Activated CD4-positive, alpha-beta T cell treated with anti-CD3 and anti-CD28 coated beads for 4 hours (primary cell): Measurements from ENCODE around the gene FAH.

Source experiments
- DNase-seq, 2 donors: peaks; one replicate each; pipeline ENCODE4 v3.0.0-alpha.2; 2020

Gene FAH

DNA sequence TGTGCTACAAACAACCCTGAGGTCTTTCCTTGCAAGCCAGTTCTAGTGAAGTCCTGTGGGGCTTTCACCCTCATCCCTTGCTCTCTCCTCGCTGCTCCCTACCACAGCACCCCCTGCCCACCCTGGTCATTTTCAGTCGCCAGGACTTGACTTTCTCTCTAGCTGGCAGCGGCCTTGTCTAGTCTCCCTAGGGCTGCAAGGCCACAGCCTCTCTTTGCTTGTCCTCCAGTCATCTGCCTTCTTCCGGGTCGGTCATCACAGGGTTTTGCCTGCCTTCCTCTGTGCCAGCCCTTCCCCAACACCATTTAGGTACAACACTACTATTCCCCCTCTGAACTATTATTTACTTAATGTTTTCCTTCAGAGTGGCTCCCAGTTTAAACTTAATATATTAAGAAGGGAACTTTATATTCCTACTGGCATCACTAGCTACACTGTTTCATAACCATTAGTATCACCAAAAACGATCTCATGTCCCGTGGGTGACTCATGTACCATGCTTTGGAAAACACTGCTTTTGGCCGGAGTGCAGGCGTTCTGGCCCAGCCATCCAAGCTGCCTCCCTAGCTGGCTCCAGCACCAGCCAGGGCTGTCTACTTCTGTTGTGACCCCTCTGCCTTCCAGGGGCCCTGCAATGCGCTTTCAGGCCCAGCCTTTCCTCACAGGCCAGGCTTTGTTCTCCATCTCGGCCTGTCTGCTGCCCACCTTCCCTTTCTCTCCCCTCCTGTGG lies 21.4 kb downstream of the FAH start:
- no peak for DNase-seq

DNA sequence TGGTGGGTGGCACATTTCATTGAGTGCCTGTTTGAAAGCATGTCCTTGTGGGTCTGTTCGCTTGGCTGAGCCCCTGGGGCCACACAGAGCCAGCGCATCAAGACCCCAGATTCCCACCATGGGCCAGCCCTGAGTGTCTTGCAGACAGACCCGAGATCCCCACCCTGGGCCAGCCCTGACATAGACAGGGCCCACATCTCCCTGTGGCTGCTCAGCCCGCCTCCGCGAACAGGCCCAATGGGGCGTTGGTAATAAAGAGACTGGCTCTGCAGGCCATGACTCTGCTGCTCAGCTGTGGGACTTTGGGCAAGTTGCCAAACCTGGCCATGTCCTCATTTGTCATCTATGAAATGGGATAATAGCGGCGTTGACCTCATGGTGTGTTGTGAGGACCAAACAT lies 22.6 kb downstream of the FAH start:
- DNase-seq = no peak

DNA sequence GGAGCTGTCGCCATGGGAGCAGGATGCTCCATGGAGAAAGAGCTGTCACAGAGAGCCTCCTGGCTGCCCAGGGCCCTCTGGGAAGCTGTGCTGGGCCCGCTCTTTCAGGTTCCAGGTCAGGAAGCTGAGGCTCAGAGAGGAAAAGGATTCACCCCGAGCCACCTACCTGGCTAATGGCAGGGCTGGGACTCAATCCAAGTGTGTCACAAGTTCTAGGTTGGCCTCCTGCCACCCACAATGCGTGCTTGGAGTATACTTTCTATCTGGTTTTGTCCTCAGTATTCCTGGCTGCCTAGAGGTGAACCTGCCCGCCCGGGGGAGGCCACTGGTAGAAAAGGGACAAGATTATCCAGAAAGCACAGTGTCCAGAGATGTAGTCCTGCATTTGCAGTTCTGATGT lies 23.6 kb downstream of the FAH start:
- no peak for DNase-seq

DNA sequence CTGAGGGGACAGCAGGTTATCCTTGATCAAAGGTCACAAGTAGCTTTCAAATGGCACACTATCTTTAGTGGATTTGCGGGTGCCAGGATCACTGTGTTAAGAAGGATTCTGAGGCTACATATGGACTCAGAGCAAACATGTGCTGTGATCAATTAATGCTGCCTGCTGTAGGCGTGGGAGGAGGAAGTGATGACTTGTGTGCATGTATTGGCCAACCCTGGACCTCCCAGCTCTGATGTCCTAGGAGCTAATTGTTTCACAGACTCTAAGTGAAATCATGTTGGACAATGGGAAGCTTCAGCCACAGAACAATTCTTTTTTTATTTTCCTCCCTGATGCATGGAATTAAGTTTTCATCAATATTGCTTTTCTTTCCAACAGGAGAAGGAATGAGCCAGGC lies 24.4 kb downstream of the FAH start:
- DNase-seq = no peak

DNA sequence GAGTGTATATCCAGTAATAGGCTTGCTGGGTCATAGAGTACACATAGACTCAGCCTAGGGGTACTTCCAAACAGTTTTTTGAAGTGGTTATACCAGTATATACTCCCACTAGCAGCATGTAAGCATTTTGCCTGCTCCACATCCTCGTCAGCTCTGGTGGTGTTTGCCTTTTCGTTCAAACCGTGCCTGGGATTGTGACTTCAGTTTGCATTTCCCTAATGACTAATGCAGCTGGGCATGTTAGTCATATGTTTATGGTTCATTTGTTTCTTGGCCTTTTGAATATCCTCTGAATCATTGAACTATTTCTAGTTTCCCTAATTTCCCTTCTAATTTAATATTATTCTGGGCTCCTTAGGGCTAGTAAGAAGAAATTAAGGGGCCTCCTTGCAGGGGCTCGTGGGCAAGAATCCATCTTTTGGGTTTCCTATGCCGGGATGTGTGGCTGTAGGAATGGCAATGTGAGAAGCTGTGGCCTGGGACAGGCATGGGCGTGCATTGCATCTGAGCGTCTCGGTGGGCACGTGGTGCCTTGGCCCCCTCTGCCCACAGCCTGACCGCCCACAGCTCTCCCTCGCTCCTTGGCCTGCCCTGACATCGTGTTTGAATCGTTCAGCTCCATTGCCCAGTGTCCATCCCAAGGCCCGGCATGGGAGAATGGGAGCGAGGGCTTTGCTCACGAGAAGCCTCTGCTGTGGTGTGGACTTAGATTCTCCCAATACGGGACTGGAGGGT lies 26.4 kb downstream of the FAH start:
- DNase-seq = no peak

DNA sequence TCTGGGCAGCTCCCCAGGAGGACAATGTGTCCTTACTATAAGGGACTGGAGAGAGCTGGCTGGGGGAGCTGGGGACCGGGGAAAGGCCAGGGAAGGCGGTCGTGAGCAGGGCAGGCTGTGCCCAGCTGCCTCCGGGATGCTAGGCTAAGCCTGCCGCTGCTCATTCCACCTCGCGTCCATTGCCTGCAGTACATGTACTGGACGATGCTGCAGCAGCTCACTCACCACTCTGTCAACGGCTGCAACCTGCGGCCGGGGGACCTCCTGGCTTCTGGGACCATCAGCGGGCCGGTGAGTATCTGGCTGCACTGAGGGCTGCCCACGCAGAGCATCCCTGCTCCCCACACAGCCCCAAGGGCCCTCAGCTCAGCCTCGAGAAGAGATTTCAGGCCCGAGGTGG lies 27.1 kb downstream of the FAH start:
- DNase-seq = no peak

DNA sequence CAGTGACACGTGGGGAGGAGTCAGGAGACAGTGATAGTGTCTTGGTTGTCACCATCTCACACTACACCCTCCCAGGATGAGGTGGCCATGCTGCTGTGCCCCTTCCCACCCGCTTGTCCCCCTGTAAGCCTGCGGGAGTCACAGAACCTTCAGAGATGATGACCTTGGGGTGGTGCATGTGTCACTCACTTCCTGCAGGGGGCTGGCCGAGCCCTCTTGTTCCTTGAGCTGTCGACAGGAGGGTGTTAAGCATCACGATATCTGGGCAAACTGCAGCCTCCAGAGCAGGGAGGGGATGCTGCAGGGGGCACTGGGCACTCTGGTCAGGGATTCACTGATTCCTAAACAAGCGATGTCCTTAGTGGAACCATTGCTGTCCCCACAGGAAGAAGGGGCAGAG lies 27.7 kb downstream of the FAH start:
- no peak for DNase-seq

DNA sequence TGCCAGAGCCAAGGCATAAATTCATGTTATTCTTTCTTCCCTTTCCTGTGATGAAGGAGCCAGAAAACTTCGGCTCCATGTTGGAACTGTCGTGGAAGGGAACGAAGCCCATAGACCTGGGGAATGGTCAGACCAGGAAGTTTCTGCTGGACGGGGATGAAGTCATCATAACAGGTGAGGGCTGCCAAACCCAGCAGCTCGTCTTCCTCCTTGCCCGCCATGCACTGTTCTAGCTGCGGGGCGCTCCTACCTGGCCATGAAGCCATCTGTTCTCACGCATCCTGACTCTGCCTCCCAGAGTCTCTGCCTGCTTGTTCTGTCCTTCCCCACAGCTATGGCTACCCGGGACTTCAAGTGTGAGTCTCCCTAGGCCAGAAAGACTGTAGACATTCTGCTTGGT lies 28.2 kb downstream of the FAH start:
- DNase-seq = no peak

DNA sequence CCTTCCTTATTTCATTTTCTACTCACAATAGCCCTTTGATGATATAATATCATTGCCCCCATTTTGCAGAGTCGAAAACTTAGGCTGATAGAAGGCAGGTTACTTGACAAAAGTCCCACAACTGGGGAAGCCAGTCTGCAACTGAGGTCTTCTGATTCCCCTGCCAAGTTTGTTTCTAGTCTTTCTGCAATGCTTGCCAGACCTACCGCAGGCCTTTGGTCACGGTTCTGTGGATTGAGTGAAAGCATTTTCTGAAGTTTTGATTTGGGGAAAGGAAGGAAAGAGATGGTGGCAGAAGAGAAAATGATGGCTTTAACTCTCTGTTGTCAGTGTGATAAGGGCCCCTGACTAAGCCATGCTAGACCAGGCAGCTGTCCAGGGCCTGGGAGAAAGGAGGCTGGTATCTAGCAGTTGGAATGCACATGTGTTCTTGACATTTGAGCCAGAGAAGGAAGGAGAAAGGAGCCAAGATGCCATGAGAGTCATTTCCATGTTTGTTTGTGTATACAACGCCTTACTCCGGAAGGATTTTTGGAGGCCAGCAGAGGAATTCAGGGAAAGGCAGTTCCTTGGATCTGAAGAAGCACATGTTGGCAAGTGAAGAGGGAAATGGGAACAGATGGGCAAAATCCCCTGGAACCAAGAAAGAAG lies 29.9 kb downstream of the FAH start:
- DNase-seq = no peak

DNA sequence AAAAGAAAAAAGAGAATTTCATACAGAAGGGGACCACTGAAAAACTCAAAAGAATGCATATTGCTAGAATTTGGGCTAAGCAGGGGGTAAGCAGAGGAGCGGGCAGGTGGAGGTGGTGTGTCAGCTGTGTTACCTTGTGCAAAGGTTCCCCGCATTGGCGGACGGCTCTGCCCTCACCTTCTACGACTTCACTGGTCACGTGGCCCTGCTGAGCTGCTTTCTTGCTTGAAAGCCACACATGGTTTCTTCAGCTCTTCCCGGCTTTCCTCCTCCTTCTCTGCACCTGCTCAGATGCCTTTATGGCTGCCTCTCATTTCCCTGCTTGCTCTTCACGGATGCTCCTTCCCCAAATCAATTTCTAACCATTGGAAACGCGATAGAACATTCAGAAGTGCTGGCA lies 30.5 kb downstream of the FAH start:
- DNase-seq = no peak

DNA sequence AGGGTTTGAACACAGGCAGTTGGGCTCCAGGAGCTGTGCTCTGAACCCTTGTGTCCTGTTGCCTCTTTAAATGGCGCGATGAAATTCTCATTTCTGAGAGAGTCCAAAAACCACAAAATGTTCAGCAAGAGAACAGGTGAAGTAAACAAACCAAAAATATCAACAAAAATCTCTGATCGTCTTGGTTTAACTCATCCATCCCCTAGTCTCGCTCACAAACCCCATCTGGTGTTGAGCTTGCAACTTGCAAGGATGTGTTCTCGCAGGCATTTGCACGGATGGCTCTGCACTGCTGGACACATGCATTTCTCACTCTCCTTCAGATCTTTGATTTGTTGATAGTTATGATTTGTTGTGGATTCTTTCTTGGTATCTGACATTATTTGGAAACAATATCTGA lies 31.1 kb downstream of the FAH start:
- DNase-seq = no peak

DNA sequence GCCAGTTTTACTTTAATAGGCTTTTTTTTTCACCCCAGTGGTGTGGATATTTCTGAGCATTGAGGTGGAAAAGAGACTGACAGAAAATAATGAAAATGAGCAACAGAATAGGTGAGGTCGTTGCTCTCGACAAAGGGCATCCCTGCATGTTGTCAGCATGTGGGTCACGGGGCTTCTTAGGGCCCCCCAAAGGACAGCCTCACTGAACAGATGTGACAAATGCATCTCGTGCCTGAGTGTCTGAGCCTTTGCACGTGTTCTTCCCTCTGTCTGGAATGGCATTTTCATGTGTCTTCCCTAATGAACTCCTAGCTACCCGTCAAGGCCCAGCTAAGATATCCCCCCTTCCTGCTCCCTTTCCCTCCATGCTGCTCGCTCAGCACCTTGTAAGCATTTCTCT lies 31.8 kb downstream of the FAH start:
- DNase-seq = no peak

DNA sequence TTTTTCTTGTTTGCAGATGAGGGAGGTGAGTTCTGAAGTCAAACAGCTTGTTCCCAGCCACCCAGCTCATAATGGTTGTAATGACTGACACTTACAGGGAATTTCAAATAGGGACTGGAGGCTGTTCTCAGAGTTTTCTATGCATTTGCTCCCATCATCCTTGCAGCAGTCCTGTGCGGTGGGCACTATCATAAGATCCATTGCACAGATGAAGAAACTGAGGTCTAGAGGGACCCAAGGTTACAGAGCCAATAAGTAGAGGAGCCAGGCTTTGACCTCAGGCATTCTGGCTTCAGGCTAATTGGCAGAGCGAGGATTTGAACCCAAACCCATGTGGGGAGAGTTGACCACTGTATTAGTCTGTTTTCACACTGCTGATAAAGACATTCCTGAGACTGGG lies 32.4 kb downstream of the FAH start:
- DNase-seq = no peak

DNA sequence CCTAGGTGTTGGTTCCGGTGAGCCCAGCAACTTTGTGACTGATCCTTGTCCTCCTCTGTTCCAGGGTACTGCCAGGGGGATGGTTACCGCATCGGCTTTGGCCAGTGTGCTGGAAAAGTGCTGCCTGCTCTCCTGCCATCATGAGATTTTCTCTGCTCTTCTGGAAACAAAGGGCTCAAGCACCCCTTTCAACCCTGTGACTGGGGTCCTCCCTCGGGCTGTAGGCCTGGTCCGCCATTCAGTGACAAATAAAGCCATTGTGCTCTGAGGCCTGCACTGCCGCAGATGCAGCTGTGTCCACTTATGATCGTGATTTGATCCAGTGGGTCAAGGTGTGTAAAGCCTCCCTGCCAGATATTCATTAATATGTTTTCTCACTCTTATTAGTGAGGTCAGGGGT lies 33.3 kb downstream of the FAH start:
- no peak for DNase-seq

DNA sequence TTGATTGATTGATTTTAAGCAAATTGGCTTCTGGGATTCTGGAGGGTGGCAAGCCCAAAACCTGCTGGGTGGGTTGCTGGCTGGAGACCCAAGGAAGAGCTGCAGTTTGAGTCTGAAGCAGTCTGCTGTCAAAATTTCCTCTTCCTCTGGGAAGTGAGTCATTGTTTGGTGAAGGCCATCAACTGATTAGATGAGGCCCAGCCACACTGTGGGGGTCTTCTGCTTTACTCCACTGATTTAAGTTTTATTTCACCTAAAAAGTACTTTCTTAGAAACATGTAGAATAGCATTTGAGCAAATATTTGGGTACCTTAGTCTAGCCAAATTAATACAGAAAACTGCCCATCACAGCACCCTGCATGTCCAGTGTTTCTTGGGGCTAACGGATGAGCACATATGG lies 33.8 kb downstream of the FAH start:
- DNase-seq = no peak

DNA sequence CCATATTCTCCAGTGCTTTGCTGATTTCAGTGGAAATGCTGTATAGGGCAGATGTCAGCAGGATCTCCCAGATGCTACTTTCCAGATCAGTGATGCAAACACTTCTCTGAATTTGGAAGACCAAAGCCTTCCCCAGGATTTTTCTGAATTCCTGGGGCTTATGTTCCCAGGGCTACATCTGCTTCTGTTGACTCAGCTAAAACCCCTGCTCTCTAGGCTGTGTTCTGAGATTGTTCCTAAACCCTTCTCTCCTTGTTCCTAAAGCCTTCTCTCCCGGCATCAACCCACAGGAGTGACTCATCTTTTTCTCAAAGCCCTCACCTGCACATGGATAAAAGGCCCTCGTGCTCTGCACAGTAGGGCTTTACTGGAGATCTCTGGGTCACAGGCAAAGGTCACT lies 35.5 kb downstream of the FAH start:
- no peak for DNase-seq

DNA sequence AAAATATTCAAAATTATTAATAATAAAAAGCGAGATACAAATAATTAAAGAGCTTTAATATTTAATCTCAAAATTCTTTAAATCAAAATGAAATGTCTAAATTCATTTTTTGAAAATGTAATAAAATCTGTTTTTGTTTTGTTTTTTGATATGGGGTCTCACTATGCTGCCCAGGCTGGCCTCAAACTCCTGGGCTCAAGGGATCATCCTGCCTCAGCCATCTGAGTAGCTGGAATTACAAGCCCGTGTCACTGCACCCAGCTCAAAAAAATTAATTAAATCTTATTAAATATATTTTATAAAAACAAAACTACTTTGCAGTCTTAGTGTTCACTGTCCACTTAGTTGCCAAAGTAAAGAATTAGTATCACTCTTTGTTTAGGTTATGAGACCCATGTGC lies 38.4 kb downstream of the FAH start:
- DNase-seq = no peak

DNA sequence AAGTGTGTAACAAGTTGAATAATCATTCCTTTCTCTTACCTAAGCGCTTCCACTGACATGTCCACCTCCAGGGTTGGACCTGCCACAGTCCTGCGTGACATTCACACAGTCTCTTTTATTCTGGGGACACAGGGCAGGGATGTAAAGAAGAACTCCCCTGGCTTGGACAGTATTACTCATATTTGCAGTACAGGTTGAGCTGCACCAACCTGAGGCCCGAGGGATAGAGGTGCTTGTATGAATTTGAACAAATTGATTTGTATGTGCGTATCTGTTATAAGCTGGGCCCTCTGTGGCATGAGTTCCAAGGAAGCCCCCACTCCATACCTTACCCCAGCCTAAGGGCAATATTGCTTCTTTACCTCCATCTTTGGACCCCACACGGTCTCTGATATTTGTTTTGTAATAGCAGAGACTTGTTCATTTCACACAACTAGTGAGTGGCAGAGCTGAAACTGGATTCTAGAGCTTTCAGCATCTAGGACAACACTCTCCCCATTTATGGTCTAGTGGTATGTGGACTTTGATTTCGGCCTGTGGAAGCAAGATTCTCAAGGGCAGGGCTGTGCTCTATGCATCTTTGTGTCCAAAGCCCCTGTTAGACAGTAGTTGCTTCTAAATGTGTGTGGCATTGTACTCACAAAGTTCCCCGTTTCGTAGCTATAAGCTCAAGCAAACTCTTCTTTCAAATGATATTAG lies 39.2 kb downstream of the FAH start:
- no peak for DNase-seq

DNA sequence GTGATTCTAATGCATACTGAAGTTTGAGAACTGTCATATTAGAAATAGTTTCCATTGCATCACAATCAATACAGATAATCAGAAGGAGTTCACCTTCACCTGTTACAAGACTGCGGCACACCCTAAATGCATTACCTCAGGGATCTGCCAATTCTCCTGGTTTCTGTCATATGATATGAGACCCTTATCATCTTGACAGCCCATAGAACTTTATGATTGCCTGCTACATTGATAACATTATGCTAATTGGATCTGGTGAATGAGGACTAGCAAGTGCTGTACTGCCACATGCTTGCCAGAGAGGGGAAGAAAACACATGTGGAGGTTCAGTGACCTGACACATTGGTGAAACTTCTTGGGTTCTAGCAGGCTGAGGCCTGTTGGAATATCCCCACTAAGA lies 41.4 kb downstream of the FAH start:
- no peak for DNase-seq

DNA sequence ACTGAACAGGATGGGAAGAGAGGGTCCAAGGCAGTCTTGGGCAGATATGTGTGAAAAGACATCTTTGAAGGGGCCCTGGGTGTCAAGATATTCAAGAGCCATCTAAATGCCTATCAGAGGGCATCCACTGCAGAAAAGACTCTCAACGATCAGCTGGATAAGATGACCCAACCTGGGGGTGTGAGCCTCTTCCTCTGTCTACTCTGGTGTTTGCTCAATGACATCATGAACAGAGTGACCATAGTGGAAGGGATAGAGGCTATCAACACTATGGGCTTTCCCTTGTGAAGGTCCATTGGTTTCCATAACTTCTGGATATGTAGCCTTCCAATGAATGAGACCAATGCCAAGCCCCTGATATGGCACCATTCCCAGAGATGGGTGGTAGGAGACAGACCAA lies 42.1 kb downstream of the FAH start:
- no peak for DNase-seq

DNA sequence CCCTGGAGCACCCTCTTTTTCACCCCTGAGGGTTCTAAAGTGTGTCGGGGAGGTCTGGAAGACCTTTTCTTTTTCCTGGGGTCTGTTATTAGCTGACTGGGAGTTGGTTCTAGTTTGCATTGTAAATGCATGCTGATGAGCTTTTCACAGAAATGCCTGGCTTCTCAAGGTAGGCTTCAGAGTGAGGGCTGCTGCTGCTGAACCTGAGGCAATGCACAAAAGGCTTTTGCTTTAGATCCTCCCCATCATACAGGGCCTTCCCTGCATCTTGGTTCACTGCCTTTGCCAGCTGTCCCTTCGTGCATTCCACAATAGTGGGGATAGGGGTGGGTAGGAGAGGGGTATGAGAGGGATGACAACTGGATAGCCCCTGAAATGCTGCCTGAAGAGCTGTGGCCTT lies 46.6 kb downstream of the FAH start:
- DNase-seq = no peak

DNA sequence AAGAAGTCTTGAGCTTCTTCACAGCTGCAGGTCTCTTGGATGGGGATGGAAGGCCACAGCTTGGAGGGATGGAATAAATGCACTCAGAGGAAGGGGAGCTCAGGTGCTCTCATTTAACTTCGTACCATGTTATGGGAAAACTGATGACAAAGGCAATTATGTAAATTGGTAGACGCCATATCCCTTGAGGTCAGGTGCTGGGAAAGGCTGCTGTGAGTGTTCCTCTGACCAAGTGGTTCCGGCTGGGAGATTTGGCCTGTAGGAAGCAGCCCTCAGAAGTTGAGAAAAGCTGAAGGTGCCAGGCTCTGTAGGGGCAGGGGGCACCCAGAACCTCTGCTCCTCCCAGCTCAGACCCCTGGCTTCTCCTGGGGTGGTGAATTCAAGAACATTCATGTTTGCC lies 47.1 kb downstream of the FAH start:
- no peak for DNase-seq

DNA sequence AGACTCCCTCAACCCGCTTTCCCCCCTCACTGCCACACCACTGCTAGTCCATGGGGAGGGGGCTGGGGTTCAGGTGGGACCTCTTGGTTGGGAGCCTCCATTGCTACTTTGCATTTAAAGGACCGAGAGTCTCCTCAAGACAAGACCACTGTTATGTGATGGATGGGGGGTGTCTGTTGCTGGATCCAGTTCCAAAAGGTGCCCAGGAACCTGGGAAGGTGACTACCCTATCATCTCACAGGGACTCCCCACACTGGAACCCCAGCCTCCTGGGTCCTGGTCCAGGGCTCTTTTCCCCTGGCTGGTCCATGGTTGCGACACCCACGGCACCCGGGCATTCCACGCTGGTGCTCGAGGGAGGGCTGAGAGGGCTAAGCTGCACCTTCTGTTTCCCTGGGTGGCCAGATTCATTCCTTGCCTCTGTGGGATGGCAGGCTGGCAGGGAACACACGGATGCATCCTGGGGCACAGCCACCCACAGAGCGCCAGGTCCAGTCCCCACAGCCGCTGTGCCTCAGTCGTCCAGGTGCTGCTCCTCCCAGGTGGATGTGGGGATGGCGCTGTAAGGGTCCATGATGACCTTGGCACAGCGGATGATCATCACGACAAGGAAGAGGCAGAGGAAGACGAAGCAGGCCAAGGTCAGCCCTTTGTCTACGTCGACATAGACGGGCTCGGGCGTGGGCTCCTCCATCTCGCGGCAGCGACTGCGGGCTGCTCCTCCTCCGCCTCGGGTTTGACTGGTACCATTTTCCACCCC lies 48.6 kb downstream of the FAH start:
- DNase-seq = no peak
